ENCODE data around the gene RNF213.
"Not testable (repeated sequence)": the region's sequence is repeated elsewhere in the genome, so short reads cannot be mapped to it uniquely, and the experiment has no call there.

Gene RNF213

DNA sequence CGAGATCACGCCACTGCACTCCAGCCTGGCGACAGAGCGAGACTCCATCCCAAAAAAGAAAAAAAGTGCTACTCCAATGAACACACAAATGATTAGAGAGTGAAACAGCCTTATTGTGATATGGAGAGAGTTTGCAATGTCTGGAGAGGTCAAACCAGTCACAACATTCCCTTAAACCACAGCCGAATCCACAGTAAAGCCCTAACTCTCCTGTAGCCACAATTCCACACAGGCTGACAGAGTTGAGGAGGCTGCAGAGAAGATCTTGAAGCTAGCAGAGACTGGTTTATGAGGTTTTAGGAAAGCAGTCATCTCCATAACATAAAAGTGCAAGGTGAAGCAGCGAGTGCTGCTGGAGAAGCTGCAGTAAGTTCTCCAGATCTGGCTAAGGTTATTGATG is 6.7 kb downstream of the RNF213 start:
- in situ Hi-C loops (cut with MboI; ENCODE audit: low sequenced_read_pairs): no loop called here

DNA sequence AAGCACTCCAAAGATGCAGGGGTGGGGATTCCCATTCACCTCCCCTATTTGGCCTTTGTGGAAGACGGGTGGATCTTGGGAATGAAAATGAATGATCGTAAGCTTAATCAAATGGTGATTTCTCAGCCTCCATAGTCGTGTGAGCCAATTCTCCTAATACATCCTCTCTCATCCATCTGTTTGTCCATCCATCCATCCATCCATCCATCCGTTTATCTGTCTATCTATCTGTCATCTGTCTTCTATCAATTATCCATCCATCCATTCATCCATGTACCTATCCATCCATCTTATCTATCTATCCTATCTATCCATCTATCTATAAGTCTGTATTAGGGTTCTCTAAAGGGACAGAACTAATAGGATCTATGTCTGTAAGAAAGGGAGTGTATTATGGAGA is 7.8 kb downstream of the RNF213 start:
- in situ Hi-C loops (cut with MboI; ENCODE audit: low sequenced_read_pairs): no loop called here

DNA sequence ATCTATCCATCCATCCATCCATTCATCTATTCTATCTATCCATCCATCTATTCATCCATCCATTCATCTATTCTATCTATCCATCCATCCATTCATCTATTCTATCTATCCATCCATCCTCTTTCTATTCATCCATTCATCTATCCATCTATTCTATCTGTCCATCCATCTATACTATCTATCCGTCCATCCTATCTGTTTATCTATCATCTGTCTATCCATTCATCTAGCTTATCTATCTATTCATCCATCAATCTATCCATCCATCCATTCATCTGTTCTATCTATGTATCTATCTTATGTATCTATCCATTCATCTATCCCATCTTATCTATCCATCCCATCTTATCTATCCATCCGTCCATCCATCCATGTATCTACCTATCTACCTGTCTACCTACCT is 8.8 kb downstream of the RNF213 start:
- in situ Hi-C loops (cut with MboI; ENCODE audit: low sequenced_read_pairs): no loop called here

DNA sequence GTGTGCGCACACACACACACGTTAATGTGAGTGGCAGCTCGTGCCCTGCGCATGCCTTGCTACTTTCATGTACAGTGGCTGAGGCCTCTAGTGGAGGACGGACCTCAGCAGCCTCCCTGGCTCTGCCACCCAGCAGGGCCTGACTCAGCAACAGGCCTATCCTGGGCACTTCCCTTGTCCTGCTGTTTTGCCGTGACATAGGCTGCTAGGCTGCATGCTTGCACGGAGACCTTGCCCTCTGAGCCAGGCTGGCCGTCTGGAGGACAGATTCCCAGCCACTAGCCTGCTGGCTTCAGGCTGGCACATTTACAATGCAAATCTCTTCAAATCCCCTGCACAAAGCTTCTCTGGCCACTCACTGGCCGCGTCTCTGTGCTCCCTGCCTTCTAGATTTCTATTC is 9.5 kb downstream of the RNF213 start:
- in situ Hi-C loops (cut with MboI; ENCODE audit: low sequenced_read_pairs): no loop called here

DNA sequence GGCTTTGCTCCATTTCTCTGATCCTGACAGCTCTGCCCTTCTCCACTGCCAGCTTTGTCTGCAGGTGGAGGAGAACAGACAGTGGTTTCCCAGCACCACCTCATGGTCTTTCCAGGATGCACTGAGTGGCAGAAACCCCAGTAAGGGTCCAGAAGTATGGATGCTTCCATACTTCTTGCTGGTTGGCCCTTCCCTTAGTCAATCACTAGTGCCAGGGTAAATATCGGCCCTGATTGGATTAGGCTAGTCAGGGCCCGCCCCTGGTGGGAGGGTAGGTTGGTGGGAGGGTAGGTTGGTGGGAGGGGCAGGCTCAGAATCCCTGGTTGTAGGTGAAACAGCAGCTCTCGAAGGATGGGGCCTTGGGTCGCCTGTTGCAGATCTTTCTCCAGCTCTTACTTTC is 10.2 kb downstream of the RNF213 start:
- in situ Hi-C loops (cut with MboI; ENCODE audit: low sequenced_read_pairs): no loop called here

DNA sequence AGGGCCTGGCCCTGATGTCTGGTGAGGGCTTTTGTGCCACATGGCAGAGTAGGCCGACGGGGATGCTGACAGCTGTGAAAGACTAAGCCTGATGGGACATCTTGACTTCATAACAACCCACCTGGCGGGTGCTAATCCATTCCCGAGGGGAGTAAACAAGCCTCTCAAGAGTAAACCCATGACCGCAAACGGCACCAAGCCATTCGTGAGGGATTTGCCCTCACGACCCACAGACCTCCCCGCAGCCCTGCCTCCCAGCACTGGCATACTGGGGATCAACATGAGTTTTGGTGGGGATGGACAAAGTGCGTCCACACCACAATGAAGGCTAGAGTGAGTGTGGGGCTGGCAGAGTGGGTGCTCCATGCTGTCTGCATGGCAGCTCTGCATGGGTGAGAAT is 11.7 kb downstream of the RNF213 start:
- in situ Hi-C loops (cut with MboI; ENCODE audit: low sequenced_read_pairs): no loop called here

DNA sequence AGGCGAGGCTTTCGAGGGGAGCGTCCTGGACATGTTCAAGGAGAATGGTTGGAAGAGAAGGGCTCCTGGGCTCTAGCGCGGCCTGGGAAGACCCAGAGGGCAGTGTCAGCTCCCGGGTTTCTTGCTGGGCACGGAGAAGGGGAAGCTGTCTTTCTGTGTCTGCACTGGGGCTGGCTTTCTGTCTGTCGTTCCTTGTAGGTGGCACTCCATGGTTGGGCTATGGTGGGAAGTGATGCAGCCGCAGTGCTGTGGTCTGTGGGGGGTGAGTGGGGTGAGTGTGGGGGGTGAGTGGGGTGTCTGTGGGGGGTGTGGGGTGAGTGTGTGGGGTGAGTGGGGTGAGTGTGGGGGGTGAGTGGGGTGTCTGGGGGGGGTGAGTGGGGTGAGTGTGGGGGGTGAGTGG is 13.7 kb downstream of the RNF213 start:
- in situ Hi-C loops (cut with MboI; ENCODE audit: low sequenced_read_pairs): no loop called here

DNA sequence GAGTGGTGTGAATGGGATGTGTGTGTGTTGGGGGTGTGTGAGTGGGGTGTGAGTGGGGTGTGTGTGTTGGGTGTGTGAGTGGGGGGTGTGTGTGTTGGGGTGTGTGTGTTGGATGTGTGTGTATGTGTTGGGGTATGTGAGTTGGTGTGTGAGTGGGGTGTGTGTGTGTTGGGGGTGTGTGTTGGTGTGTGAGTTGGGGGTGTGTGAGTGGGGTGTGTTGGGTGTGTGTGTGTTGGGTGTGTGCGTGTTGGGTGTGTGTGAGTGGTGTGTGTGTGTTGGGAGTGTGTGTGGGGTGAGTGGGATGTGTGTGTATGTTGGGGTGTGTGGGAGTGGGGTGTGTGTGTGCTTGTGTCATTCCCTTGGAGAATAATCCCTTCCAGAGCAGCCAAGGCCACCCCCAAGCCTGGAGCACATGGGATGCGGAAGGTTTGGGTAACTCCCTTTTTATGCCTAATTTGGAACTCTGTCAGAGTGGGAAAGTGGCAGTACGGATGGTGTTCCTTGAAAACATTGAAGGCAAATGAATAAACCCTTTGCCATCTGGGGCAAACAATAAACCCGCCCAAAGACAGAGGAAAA is 14.3 kb downstream of the RNF213 start:
- in situ Hi-C loops (cut with MboI; ENCODE audit: low sequenced_read_pairs): no loop called here

DNA sequence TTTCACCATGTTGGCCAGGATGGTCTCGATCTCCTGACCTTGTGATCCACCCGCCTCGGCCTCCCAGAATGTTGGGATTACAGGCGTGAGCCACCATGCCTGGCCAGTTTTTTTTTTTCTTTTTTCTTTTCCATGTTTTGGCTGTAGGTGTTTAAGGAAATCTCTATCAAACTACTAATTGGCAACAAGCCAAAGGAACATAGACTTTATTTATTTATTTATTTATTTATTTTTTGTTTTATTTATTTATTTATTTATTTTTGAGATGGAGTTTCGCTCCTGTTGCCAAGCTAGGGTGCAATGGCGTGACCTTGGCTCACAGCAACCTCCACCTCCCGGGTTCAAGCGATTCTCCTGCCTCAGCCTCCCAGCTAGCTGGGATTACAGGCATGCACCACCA is 15.2 kb downstream of the RNF213 start:
- in situ Hi-C loops (cut with MboI; ENCODE audit: low sequenced_read_pairs): not testable (repeated sequence)

DNA sequence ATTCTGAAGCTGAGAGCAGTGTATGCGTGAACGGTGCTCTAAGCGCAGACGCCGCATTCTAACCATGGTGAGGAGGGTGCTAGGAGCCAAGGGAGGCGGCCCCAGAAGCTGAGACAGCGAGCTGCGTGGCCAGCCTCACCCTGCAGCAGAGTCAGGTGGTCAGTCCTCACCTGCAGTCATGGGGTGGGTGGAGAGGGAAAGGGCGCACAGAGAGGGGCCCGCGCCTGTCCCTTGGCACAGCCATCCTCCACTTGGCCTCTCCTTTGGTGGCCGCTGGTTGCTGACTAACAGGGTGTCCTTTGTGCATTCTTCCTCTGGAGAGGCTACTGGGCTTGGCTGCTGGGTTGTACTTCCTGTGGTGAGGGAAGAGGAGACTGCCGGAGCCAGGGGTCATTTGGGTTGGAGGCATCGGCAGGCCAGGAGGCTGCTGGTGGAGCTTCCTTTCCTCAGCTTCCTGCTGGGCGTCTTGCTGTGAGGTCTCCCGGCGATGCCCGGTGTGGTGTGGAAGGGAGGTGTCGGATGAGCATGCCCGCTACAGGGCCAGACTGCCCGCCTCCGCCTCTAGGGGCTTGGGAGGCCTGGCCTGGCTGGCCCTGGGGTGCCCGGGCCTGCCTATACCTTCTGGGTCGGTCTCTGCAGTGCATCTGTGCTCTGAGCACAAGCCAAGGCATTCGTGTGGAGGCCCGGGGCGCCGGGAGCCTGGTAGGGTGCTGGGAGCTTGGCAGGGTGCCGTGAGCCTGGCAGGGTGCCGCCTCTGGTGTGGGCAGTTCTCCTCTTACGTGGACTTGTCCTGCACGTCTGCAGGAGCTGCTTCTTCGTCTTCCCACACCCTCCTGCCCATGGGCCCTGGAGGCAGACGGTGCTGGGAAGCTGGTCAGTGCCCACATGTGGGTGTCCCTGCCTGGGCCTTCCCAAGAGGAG is 17.4 kb downstream of the RNF213 start:
- in situ Hi-C loops (cut with MboI; ENCODE audit: low sequenced_read_pairs): no loop called here

DNA sequence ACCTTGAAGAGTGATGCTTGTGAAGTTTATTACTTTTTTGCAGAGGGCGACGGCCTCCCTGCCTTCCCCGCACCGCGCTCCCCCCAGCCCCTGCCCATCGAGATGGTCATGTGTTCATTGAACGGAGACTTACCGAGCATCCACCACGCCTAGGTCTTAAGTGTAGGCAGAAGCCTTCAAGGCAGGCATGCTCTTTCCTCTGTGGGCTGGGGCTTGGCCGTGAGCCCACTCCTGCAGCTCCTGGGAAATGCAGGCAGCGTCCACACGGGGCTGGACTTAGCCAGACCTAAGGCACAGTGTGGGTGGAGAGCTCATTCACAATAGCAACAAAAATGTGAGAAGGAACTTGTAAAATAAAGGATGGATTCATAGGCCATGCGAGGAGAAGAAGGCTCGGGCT is 19.2 kb downstream of the RNF213 start:
- in situ Hi-C loops (cut with MboI; ENCODE audit: low sequenced_read_pairs): no loop called here

DNA sequence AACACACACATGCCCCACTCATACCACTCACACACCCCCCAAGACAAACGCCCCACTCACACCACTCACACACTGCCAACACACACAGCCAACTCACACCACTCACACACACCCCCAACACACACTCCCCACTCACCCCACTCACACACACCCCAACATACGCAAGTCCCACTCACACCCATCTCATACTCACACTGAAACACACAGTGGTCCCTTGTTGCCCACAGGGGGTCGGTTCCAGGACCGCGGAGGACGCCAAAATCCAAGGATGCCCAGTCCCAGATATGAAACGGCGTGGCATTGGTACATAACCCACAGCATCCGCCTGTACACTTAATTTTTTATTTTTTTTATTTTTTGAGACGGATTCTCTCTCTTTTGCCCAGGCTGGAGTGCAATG is 20.9 kb downstream of the RNF213 start:
- in situ Hi-C loops (cut with MboI; ENCODE audit: low sequenced_read_pairs): no loop called here

DNA sequence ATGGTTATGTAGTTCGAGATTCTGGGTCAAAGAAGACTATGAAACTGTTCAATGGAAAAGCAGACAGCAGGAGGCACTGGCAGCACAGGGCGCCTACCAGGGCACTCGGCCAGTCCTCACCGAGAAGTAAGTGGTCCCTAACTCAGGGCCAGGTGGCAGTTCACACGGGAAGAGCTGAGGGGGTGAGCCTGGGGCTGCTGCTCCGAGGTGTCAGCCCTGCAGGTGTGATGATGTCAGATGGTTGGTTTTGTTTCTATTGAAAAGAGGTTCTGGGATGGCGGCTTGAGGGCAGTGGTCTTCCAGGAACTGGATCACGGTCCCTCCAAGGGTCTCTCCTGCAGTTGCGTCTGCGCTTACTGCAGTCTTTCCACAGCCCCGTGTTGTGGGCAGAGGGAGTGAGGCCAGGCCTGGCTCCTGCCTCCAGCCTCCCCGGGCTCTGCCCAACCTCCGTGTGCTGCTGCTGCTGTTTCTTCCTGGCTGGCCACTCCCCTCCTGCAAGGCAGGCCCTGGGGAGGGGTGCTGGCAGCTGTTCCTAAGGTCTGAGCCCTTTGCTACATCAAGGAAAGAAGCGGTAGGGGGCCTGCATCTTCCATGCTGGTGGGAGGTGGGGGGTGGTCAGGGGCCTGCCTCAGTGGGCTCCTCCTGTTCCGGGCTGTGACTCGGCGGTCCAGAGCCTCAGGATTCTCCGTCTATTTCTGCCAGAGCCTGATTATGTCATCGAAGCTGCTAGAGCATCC is 22.6 kb downstream of the RNF213 start:
- in situ Hi-C loops (cut with MboI; ENCODE audit: low sequenced_read_pairs): no loop called here

DNA sequence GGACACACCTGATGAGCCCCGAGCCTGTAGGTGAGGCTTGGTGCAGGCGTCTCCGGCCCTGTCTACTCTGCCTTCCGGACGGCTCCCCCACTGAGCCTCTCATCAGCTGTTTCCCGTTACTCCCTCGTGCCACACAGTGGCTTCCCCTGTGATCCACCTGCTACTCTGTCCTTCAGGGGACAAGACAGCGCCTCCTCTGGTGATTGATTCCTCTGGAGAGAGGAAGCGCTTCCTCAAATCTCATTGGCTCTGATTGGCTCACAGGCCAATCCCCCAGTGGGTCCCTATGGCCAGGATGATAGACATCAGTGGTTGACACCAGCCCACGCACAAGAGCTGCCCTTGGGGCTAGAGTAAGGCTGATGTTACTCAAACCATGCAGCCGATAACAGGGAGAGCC is 24.0 kb downstream of the RNF213 start:
- in situ Hi-C loops (cut with MboI; ENCODE audit: low sequenced_read_pairs): no loop called here

DNA sequence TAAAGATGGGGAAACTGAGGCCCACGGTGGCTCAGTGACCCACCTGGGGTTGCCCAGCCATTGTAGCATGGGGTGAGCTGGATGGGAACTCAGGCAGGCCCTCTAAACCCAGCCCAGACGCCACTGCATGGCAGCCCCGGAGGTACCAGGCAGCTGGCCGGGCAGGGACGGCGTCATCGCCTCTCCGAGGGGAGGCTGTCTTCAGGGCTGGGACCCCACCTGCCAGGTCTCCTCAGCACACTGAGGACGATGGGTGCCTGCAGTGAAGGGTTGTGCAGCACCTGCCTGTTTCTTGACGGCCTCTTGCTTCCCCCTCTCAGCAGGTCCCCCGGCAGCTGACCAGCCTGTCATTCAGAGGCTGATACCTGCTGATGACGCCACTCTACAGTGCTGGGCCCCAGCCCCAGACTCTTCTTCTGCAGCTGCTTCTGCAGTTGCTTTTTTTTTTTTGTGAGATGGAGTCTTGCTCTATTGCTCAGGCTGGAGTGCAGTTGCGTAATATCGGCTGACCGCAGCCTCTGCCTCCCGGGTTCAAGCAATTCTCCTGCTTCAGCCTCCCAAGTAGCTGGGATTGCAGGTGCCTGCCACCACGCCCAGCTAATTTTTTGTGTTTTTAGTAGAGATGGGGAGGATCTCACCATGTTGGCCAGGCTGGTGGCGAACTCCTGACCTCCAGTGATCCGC is 24.7 kb downstream of the RNF213 start:
- in situ Hi-C loops (cut with MboI; ENCODE audit: low sequenced_read_pairs): no loop called here

DNA sequence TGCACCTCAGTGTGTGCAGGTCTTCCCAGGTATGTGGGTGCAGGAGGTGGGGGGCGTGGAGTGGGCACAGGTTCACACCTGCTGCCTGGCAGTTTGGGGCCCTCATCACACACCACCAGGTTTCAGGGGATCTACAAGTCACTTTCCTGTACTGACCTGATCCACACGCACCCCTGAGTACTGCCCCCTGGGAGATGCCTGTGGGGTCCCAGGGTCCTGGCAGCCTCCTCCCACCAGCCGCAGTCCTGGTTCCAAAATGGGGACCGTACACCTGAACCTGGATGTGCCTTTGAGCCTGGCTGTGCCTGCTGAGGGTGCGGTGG is 25.9 kb downstream of the RNF213 start:
- in situ Hi-C loops (cut with MboI; ENCODE audit: low sequenced_read_pairs): no loop called here

DNA sequence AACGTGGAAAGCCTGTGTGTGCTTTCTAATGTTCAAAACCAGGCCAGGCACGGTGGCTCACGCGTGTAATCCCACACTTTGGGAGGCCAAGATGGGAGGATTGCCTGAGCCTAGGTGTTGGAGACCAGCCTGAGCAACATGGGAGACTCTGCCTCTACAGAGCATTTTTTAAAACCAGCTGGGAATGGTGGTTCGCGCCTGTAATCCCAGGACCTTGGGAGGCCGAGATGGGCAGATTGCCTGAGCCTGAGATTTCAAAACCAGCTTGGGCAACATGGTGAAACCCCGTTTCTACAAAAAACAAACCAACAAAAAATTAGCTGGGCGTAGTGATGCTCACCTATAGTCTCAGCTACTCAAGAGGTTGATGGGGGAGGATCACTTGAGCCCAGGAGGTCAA is 26.4 kb downstream of the RNF213 start:
- in situ Hi-C loops (cut with MboI; ENCODE audit: low sequenced_read_pairs): no loop called here

DNA sequence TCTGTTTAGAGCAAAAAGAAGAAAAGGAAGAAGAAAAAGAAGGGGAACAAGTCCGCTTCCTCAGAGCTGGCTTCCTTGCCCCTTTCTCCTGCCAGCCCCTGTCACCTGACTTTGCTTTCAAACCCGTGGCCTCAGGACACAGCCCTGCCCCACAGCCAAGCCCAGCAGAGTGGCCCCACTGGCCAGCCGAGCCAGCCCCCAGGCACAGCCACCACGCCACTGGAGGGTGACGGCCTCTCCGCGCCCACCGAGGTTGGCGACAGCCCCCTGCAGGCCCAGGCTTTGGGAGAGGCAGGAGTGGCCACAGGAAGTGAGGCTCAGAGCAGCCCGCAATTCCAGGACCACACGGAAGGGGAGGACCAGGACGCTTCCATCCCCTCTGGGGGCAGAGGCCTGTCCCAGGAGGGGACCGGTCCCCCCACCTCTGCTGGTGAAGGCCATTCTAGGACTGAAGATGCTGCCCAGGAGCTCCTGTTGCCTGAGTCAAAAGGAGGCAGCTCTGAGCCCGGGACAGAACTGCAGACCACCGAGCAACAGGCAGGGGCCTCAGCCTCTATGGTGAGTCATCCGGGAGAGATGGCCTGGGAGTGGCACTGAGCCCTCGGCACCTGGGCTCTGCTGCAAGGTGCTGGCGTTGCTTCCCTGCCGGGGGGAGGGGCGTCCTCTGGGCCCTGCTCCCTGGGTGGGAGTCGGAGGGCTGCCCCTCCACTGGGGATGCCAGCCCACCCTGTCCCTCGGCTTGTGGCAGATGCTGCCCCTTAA is 27.3 kb downstream of the RNF213 start:
- in situ Hi-C loops (cut with MboI; ENCODE audit: low sequenced_read_pairs): no loop called here

DNA sequence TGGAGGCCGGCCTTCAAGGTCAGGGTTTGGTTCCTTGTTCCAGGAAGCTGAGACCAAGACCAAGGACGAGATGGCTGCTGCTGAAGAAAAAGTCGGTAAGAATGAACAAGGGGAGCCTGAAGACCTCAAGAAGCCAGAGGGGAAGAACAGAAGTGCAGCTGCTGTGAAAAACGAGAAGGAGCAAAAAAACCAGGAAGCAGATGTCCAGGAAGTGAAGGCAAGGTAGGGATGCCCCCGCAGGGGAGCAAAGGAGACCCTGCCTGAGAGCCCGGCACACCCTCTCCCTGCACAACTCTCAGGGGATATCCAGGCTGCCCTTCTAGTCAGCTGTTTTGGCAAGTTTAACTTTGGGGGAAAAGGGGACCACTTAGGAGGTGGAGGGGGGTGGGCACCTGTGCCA is 29.0 kb downstream of the RNF213 start:
- in situ Hi-C loops (cut with MboI; ENCODE audit: low sequenced_read_pairs): no loop called here

DNA sequence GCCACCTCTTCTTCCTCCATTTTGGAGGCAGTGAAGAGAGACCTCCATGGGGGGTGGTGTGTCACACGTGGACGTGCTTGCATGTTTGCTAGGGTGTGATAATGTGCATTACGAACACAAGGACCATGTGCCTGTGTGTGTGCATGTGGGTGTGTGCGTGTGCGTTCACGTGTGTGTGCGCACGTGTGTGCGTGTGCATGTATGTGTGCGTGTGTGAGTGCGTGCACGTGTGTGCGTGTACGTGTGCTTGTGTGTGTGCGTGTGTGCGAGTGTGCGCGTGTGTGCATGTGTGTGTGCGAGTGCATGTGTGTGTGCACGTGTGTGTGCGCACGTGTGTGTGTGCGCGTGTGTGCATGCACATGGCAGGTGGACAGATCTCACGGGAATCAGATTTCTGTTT is 29.5 kb downstream of the RNF213 start:
- in situ Hi-C loops (cut with MboI; ENCODE audit: low sequenced_read_pairs): no loop called here

DNA sequence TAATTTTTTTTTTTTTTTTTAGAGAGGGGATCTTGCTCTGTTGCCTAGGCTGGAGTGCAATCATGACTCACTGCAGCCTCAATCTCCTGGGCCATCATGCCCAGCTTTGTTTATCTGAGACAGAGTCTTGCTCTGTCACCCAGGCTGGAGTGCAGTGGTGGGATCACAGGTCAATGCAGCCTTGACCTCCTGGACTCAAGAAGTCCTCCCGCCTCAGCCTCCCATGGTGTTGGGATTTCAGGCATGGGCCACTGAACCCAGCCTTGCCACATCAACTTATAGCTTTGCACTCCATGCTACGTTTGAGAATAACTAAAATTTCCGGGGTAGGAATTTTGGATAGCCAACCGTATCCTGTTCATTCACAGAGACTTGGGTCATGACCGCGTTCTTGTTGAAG is 30.6 kb downstream of the RNF213 start:
- in situ Hi-C loops (cut with MboI; ENCODE audit: low sequenced_read_pairs): no loop called here

Measured in hTERT RPE-1 (cell line).